Measurements from ENCODE around the gene WDFY2. TPM values are rescaled to one million over a fixed set of nuclear protein-coding genes. Genes with fewer than 3 reads are reported as not detected.

WDFY2 gene
- total and polyA plus RNA-seq, 2 experiments from 2014 or later, result 11.4 to 24.0 TPM

DNA sequence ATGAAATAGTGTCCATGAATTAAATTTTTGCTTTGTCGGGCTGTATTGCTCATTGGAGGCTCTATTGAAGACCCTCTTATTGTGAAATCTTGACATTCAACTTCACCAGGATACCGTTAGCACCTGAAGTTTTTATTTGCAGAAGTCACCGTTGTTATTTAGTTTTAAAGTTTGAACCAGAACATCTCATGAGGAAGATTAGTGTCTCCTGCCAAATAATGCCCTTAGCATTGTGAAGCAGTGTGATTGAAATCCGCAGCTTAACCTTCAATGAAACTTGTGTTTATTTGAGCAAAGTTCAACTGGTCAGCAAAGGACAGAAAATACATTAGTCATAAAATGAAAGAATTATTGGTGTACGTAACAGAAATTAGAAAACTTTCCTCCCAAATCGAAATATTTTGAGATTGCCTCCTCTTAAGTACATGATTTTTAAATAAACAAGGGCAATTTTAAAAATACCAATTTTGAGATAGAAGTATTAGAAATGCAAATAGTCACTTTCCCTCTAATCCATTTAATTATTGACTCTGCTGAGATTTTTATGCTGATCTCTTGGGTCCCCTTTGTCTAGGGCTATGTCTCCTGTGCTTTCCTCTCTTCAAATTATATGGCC, 84.4 kb downstream of the WDFY2 start:
- Mint-ChIP-seq H3K27me3 (ENCODE audit: insufficient read depth, low read depth, poor library complexity) (no peaks in the 10 kb centered on the region), H3K9me3 (peaks cover 3% of the 10 kb centered on the region; the same call in 2 of the 3 replicates)

DNA sequence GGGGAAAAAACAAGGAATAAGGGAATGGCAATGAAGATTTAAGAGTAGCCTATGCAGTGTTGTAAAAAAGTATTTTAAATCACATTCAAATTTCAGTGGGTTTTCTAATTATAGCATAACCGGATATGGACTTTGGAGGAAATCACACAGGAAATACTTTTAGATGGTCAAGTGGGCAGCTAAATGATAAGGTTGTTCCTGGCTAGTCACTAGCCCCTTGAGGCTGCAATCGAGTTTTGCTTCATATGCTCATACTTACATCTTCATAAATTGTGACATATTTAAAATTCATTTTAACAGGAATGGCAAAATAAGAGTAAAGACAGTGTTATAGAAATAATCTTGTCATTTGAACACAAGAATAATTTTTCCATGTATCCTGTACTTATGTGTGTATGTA, 88.9 kb downstream of the WDFY2 start:
- H3K27me3 ChIP-seq (ENCODE audit: insufficient read depth), result no peaks in the 10 kb centered on the region
- no peaks in the 10 kb centered on the region for H3K9me2 ChIP-seq (ENCODE audit: insufficient read depth)
- no peaks in the 10 kb centered on the region for H3F3A ChIP-seq (replicated peaks; ENCODE audit: low read depth)
- H3K27ac ChIP-seq (ENCODE audit: low read depth), result no peak overlapping the region
- H3K4me1 ChIP-seq (ENCODE audit: insufficient read depth), result peaks cover 30% of the 10 kb centered on the region
- no peak overlapping the region for H2AFZ ChIP-seq
- H3K27ac Mint-ChIP-seq, result no peak overlapping the region; the same call in 1 of the 2 replicates
- DNase-seq (ENCODE audit: low spot score), result no peak
- no peaks in the 10 kb centered on the region for H3K27me3 Mint-ChIP-seq (ENCODE audit: insufficient read depth, low read depth, poor library complexity)
- H3K9me3 Mint-ChIP-seq, result peaks cover 3% of the 10 kb centered on the region; the same call in 2 of the 3 replicates
- H3K79me2 ChIP-seq (replicated peaks; ENCODE audit: insufficient read depth), result peaks cover 78% of the 10 kb centered on the region
- no peak for ATAC-seq
- no peak overlapping the region for H3K4me3 ChIP-seq
- H3K36me3 ChIP-seq (ENCODE audit: insufficient read depth), result no peaks in the 10 kb centered on the region
- no peak overlapping the region for H3K4me2 ChIP-seq
- no peak overlapping the region for H3K4me3 Mint-ChIP-seq
- peaks cover 49% of the 10 kb centered on the region for H3K4me1 Mint-ChIP-seq
- H3K36me3 Mint-ChIP-seq (ENCODE audit: low read depth), result peaks cover 5% of the 10 kb centered on the region; the same call in 2 of the 3 replicates
- H4K20me1 ChIP-seq (replicated peaks; ENCODE audit: insufficient read depth), result peaks cover 6% of the 10 kb centered on the region
- TF ChIP-seq, protein P1, sequence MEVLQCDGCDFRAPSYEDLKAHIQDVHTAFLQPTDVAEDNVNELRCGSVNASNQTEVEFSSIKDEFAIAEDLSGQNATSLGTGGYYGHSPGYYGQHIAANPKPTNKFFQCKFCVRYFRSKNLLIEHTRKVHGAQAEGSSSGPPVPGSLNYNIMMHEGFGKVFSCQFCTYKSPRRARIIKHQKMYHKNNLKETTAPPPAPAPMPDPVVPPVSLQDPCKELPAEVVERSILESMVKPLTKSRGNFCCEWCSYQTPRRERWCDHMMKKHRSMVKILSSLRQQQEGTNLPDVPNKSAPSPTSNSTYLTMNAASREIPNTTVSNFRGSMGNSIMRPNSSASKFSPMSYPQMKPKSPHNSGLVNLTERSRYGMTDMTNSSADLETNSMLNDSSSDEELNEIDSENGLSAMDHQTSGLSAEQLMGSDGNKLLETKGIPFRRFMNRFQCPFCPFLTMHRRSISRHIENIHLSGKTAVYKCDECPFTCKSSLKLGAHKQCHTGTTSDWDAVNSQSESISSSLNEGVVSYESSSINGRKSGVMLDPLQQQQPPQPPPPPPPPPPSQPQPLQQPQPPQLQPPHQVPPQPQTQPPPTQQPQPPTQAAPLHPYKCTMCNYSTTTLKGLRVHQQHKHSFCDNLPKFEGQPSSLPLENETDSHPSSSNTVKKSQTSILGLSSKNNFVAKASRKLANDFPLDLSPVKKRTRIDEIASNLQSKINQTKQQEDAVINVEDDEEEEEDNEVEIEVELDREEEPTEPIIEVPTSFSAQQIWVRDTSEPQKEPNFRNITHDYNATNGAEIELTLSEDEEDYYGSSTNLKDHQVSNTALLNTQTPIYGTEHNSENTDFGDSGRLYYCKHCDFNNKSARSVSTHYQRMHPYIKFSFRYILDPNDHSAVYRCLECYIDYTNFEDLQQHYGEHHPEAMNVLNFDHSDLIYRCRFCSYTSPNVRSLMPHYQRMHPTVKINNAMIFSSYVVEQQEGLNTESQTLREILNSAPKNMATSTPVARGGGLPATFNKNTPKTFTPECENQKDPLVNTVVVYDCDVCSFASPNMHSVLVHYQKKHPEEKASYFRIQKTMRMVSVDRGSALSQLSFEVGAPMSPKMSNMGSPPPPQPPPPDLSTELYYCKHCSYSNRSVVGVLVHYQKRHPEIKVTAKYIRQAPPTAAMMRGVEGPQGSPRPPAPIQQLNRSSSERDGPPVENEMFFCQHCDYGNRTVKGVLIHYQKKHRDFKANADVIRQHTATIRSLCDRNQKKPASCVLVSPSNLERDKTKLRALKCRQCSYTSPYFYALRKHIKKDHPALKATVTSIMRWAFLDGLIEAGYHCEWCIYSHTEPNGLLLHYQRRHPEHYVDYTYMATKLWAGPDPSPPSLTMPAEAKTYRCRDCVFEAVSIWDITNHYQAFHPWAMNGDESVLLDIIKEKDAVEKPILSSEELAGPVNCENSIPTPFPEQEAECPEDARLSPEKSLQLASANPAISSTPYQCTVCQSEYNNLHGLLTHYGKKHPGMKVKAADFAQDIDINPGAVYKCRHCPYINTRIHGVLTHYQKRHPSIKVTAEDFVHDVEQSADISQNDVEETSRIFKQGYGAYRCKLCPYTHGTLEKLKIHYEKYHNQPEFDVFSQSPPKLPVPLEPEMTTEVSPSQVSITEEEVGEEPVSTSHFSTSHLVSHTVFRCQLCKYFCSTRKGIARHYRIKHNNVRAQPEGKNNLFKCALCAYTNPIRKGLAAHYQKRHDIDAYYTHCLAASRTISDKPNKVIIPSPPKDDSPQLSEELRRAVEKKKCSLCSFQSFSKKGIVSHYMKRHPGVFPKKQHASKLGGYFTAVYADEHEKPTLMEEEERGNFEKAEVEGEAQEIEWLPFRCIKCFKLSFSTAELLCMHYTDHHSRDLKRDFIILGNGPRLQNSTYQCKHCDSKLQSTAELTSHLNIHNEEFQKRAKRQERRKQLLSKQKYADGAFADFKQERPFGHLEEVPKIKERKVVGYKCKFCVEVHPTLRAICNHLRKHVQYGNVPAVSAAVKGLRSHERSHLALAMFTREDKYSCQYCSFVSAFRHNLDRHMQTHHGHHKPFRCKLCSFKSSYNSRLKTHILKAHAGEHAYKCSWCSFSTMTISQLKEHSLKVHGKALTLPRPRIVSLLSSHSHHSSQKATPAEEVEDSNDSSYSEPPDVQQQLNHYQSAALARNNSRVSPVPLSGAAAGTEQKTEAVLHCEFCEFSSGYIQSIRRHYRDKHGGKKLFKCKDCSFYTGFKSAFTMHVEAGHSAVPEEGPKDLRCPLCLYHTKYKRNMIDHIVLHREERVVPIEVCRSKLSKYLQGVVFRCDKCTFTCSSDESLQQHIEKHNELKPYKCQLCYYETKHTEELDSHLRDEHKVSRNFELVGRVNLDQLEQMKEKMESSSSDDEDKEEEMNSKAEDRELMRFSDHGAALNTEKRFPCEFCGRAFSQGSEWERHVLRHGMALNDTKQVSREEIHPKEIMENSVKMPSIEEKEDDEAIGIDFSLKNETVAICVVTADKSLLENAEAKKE (CRISPR knock-in tag; IDR thresholded peaks at IDR 0.05), result no peak
- TF ChIP-seq, protein P2, sequence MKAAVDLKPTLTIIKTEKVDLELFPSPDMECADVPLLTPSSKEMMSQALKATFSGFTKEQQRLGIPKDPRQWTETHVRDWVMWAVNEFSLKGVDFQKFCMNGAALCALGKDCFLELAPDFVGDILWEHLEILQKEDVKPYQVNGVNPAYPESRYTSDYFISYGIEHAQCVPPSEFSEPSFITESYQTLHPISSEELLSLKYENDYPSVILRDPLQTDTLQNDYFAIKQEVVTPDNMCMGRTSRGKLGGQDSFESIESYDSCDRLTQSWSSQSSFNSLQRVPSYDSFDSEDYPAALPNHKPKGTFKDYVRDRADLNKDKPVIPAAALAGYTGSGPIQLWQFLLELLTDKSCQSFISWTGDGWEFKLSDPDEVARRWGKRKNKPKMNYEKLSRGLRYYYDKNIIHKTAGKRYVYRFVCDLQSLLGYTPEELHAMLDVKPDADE (IDR thresholded peaks at IDR 0.05), result no peak
- no peak for TF ChIP-seq CREB1 (CRISPR knock-in tag; IDR thresholded peaks at IDR 0.05; ENCODE audit: low read depth)

More for the DNA sequence above, 84.4 kb downstream of the WDFY2 start:
- Histone ChIP-seq H3K27me3 (ENCODE audit: insufficient read depth) (no peaks in the 10 kb centered on the region), H3K36me3 (ENCODE audit: insufficient read depth) (no peaks in the 10 kb centered on the region), H3K4me2 (no peak overlapping the region), H3F3A (replicated peaks; ENCODE audit: low read depth) (no peaks in the 10 kb centered on the region), H3K9me2 (ENCODE audit: insufficient read depth) (no peaks in the 10 kb centered on the region), H2AFZ (no peak overlapping the region), H3K79me2 (replicated peaks; ENCODE audit: insufficient read depth) (peaks cover 87% of the 10 kb centered on the region), H3K4me1 (ENCODE audit: insufficient read depth) (peaks cover 23% of the 10 kb centered on the region), H4K20me1 (replicated peaks; ENCODE audit: insufficient read depth) (peaks cover 5% of the 10 kb centered on the region; the same call in 1 of the 2 replicates), H3K4me3 (no peak overlapping the region), H3K27ac (ENCODE audit: low read depth) (no peak overlapping the region)
- H3K27ac Mint-ChIP-seq, result peak overlapping the region; percentile 39; the same call in 1 of the 2 replicates
- peaks cover 52% of the 10 kb centered on the region for H3K4me1 Mint-ChIP-seq
- peaks cover 5% of the 10 kb centered on the region; the same call in 2 of the 3 replicates for H3K36me3 Mint-ChIP-seq (ENCODE audit: low read depth)
- no peak for TF ChIP-seq ZNF331 (CRISPR knock-in tag; IDR thresholded peaks at IDR 0.05; ENCODE audit: low read depth)
- no peak for TF ChIP-seq ZNF114 (CRISPR knock-in tag; IDR thresholded peaks at IDR 0.05)
- TF ChIP-seq JUNB (IDR thresholded peaks at IDR 0.05; ENCODE audit: unreplicated experiment), result no peak
- TF ChIP-seq NANOG (IDR thresholded peaks at IDR 0.05; ENCODE audit: borderline replicate concordance), result no peak
- TF ChIP-seq REST (IDR thresholded peaks at IDR 0.05; ENCODE audit: unreplicated experiment), result no peak
- TF ChIP-seq POLR2AphosphoS5 (IDR thresholded peaks at IDR 0.05; ENCODE audit: low read depth), result no peak
- ATAC-seq (no peak), DNase-seq (ENCODE audit: low spot score) (no peak)
- no peak overlapping the region for H3K4me3 Mint-ChIP-seq
